Cortex of kidney (tissue), 1 donor: ENCODE data around the gene DCUN1D2.
"Not testable (repeated sequence)": the region's sequence is repeated elsewhere in the genome, so short reads cannot be mapped to it uniquely, and the experiment has no call there.

Source experiments
- DNase-seq: peaks from one replicate; lab custom pipeline; 2025; lab: John Stamatoyannopoulos, UW

The DCUN1D2 gene

GRCh38 chr13:113490496-113491417, at the start of gene DCUN1D2:
Gene DCUN1D2, minus strand, starts transcription at chr13:113490711. Its CDS starts 42 bp downstream, at chr13:113490669.
- DNase-seq = peak; percentile 88

DNA sequence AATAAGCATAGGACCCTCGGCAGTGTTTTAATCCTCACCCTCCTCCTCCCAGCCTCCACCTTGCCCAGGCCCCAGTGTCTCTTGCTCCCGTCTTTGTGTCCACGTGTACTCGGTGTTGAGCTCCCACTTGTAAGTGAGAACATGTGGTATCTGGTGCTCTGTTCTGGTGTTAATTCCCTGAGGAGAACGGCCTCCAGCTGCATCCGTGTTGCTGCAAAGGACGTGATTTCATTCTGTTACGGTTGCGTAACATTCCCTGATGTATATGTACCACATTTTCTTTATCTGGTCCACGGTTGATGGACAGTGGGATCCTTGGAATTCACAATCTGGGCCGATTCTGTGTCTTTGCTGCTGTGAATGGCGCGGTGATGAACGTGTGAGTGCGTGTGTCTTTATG, 49.3 kb upstream of the DCUN1D2 start:
- DNase-seq = no peak

- no peak for DNase-seq
Observed at GRCh38 chr13:113539176-113539575, 48.7 kb upstream of the DCUN1D2 start.

- DNase-seq = no peak
Observed at GRCh38 chr13:113538689-113539058, 48.2 kb upstream of the DCUN1D2 start.

- DNase-seq = no peak
Observed at GRCh38 chr13:113537909-113538688, 47.6 kb upstream of the DCUN1D2 start.

GRCh38 chr13:113537205-113537604, 46.7 kb upstream of the DCUN1D2 start:
- DNase-seq = no peak

GRCh38 chr13:113536461-113537110, 46.1 kb upstream of the DCUN1D2 start:
- DNase-seq = no peak

- DNase-seq = no peak
Observed at GRCh38 chr13:113535381-113535781, 44.9 kb upstream of the DCUN1D2 start.

DNA sequence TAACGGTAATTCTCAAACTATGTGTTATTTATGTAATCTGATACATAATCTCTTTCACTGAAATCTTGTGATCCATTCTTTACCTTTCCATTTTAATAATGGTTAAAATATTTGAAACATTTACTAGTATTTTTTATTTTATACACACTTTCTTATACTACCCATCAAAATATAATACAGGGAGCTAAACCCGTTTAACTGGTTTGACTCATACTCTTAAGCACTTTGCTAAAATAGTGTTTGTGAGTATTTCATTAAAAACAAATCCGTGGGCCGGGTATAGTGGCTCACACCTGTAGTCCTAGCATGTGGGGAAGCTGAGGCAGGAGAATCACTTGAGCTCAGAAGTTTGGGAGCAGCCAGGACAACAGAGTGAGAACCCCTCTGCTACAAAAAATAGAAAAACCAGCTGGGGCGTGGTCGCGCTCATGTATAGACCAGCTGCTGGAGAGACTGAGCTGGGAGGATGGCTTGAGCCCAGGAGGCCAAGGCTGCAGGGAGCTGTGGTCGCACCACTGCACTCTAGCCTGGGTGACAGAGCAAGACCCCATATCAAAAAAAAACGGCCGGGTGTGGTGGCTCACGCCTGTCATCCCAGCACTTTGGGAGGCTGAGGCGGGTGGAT, 43.8 kb upstream of the DCUN1D2 start:
- no peak for DNase-seq

GRCh38 chr13:113533161-113533840, 42.8 kb upstream of the DCUN1D2 start:
- no peak for DNase-seq

DNA sequence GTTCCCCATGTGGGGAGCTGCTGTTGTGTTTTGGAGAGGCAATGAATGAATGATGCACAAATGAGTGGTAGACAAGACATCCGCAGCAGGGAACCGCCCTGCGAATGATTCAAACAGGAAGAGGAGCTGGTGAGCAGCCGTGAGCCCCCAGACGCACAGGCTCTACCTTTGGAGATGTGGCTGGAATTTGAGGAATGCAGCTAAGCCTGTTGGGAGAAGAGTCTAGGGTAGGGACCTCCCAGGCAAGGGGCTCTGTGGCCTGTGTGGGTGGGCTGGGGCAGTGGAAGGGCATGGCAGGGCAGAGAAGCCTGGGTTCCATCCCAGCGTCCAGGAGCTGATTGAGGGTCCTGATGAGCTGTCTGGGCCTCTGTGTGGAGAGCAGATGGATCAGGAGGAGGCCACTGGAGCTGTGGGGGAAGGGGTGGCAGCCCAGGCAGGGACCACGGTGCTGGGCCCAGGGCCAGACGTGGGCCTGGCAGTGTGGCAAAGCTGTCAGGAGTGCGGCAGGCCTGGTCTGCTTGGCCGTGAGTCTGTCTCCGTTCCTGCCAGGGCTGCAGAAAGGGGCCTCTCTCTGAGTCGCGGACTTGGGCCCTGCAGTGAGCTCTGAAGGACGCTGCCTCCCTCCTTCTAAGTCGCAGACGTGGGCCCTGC, 41.8 kb upstream of the DCUN1D2 start:
- no peak for DNase-seq

DNA sequence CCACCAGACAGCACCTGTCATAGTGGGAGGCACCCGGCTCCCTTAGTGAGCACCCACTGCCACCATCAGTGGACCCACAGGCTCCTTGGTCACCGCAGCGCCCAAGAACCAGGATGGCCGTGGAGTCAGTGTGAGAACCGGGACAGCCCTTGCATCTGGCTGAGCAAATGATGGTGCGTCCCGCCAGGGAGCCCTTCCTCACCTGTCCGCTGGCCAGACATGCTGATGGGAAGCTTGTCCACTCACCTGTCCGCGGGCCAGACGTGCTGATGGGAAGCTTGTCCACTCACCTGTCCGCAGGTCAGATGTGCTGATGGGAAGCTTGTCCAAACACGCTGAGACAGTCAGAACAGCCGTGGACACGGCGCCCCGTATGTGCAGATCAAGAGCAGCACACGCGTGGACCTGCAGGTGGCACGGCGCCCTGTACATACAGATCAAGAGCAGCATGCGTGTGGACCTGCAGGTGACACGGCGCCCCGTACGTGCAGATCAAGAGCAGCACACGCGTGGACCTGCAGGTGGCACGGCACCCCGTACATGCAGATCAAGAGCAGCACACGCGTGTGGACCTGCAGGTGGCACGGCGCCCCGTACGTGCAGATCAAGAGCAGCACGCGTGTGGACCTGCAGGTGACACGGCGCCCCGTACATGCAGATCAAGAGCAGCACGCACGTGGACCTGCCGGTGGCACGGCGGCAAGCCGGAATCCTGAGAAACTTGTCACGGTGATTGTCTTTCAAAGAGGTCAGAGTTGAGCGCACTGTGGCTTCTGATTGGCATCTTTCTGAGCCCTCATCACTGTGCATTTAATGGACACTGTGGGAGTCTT, 40.7 kb upstream of the DCUN1D2 start:
- no peak for DNase-seq

DNA sequence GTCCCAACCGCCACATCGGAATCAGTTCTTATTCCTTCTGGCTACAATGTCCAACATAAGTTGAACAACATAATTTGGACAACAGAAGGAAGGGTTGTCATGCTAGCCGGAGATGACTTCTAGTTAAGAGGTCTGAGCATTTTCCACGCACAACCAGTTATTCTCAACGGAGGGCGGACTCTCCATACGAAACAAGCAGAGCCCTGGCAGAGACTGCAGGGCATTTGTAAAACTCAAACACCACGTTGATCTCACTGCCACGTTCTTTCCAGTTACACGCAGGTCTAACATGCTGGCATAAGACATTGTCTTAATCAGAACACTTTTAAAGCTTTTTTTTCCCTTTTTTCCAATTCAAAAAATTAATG, 38.3 kb upstream of the DCUN1D2 start:
- no peak for DNase-seq

- DNase-seq = no peak
Observed at GRCh38 chr13:113528101-113528812, 37.7 kb upstream of the DCUN1D2 start.

- DNase-seq = no peak
Observed at GRCh38 chr13:113527272-113527958, 36.9 kb upstream of the DCUN1D2 start.

DNA sequence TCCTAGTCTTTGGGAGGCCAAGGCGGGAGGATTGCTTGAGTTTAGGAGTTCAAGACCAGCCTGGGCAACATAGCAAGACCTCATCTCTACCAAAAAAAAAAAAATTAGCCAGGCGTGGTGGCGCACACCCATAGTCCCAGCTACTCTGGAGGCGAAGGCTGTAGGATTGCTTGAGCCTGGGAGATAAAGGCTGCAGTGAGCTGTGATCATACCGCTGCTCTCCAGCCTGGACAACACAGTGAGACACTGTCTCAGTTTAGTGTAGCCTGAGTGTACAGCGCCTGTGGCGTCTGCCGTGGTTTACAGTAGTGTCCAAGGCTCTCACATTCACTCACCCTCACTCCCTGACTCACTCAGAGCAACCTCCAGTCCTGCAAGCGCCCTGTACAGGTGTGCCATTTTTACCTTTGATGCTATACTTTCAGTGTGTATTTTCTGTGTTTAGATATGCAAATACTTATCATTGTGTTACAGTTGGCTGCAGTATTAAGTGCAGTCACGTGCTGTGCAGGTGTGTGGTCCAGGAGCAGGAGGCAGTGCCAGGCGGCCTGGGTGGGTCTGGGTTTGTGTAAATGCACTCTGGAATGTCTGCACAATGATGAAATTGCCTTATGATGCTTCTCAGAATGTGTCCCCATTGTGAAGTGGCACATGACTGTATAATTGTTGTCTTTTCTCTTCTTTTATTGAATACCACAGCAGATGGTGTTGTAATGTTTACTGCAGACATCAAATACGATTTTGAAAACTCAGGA, 36.1 kb upstream of the DCUN1D2 start:
- DNase-seq = no peak

GRCh38 chr13:113522438-113522837, 31.9 kb upstream of the DCUN1D2 start:
- not testable (repeated sequence) for DNase-seq

DNA sequence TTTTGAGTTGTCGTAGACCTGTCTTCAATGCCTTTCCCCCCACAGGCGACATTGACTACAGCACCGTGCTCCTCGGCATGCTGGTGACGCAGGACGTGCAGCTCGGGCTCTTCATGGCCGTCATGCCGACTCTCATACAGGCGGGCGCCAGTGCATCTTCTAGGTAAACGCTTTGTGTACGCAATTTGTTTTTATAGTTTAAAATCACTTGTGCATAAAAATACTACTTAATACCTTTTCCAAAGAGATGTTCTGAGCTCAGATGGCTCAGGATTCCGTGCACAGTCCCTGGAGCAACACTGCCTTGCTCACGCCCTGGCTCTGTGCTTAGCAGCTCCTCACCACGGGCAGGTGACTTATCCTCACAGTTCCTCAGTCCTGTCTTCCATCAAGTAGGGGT, 30.1 kb upstream of the DCUN1D2 start:
- no peak for DNase-seq
